SU-DHL-6 (cell line): ENCODE measurements around the gene MGMT.

Source experiments
- EZH2phosphoT487 ChIP-seq: fragments of 200-600 bp; sonication (generic), shearing (Covaris generic); conservative IDR thresholded peaks from 2 replicates; pipeline ENCODE4 v1.6.1; 2018; ENCODE audit warnings: mild to moderate bottlenecking, antibody characterized with exemption, low read length, moderate library complexity, mixed read lengths
- TF ChIP-seq, protein P1 (sequence below): fragments of 200-600 bp; sonication (generic); IDR thresholded peaks from one replicate; pipeline ENCODE4 v1.5.1; 2017; ENCODE audit warnings: antibody characterized with exemption, mild to moderate bottlenecking, low read length, moderate library complexity; ENCODE audit not compliant: insufficient read depth, poor library complexity, severe bottlenecking

GRCh38 chr10:129532838-129533237, 65.8 kb downstream of the MGMT start:
- TF ChIP-seq, protein P1, sequence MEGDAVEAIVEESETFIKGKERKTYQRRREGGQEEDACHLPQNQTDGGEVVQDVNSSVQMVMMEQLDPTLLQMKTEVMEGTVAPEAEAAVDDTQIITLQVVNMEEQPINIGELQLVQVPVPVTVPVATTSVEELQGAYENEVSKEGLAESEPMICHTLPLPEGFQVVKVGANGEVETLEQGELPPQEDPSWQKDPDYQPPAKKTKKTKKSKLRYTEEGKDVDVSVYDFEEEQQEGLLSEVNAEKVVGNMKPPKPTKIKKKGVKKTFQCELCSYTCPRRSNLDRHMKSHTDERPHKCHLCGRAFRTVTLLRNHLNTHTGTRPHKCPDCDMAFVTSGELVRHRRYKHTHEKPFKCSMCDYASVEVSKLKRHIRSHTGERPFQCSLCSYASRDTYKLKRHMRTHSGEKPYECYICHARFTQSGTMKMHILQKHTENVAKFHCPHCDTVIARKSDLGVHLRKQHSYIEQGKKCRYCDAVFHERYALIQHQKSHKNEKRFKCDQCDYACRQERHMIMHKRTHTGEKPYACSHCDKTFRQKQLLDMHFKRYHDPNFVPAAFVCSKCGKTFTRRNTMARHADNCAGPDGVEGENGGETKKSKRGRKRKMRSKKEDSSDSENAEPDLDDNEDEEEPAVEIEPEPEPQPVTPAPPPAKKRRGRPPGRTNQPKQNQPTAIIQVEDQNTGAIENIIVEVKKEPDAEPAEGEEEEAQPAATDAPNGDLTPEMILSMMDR, result no peak
- TF ChIP-seq EZH2phosphoT487, result no peak
